Fibroblast of the conjunctiva (primary cell): Measurements from ENCODE around the gene DST.

Experiments used
- DNase-seq: peaks from one replicate; pipeline ENCODE4 v3.0.0-alpha.2; 2010; ENCODE audit warnings: low read depth

The DST gene

DNA sequence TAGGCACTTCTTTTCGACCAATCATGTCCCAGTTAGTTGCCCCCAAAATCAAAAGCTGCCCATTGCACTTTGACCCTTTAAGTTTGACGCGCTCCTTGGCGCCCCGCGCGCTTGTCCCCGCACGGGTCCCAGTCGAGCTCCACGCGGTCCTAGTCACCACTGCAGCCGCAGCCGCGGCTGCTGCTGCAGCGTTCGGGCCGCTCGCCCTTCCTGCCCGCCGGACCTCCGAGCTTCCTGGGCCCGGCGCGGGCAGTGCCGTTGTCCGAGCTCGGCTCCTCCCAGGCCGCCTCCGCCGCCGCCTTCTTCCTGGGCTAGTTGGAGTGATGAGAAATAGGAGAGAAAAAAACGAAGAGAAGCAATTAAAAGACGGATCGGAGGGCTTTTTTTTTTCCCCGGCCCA is 209.6 kb downstream of the DST start:
- DNase-seq, result no peak

DNA sequence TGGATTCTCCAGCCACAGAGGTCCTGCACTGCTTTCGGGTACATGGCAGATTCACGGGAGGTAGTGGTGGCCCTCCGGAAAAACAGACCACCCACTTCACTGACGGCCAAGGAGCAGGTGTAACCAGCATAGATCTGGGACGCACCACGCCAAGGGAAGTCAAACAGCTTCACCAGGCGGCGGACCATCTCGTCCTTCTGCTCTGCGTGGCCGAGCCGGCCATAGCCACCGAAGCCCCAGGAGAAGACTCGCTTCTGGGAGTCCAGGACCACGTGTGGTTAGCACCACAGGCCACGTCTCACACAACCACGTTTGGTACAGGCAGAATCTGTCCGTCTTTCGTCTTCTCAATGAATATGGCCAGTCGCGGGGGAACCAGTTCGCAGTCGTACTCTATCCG is 210.5 kb downstream of the DST start:
- DNase-seq, result no peak

DNA sequence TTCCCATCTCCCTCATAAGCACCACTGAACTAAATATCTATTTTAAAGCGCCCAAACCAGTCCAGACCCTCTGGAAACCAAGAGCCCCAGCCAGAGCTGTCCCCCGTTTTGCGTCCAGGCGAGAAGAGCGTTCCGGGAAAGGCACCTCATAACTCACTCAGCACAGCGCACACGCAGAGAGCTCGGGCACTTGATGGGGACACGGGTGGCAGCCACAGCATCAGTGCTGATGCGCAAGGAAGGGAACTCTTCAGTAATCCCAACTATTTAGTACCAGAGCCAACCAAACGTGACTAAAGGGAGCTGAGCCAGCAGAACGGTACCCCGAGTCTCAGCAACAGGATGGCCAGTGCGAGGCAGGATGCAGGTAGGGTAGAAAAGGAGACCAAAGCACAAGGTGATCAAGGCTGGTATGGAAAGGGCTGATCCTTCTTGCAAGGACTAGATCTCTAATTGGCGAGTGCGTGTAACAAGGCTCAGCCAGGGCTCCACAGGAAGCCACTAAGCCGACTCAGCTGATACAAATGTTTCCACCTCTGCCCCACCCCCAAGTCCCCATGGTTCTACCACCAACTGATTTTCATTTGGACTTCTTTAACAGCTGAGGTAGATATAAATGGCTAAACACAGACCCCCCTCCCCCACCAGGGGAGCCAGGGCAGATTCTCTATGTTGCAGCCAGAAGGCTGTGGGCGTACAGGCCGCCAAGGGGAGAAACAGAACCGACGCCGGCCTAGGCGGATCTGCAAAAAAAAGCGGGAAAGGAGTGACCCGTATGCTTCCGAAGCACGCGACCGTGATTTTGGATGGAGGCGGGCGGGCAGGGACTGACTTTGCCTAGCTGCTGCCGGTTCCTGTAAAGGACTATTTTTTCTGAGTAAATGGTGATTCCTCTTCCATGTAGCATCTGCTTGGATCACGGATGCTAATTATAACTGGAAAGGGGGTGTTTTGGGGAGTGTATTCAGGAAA is 211.8 kb downstream of the DST start:
- DNase-seq, result no peak

DNA sequence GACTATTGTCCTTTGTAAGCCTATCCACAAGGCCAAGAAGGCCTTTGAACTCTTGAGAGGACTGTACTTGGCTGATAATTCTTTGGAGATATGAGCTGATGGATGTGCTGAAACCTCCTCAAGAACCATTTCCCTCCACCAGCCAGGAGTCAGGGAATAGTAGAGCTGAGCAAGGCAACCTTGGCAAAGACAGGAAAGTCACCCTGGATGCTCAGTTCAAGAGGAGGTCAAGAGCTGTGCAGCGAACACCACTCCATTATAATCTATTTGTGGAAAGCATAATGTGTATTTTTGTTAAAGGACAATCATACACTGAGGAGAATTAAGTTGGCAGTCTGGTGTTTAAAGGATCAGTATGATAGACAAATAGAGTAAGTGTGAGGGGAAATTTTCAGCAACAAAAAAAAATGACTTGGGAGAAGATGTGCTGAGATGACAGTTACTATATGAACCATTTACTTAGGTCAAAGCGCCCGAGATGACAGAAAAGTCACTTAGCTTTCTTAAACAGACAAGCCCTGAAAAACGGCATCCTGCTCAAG is 218.1 kb downstream of the DST start:
- no peak for DNase-seq

- DNase-seq, result no peak
Observed at GRCh38 chr6:56424064-56424463, 218.6 kb downstream of the DST start.

GRCh38 chr6:56420296-56420695 is 222.4 kb downstream of the DST start:
- no peak for DNase-seq

DNA sequence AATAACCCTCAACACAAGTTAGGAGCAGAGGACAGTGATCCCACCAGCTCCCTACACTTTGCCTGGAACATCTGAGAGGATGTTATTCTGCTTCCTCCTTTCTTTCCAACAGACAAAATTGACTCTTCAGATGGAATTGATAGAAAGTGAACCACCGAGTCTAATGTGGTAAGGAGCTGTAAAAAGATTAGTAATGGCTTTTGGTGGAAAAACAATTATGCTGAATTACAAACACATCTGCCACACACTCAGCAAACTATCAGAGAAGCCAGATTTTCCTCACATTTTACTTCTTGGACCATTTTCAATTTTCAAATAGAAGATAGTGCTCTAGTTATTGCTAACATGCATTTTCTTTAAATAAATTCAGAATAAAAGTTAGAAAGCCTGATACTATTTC is 223.5 kb downstream of the DST start:
- no peak for DNase-seq

DNA sequence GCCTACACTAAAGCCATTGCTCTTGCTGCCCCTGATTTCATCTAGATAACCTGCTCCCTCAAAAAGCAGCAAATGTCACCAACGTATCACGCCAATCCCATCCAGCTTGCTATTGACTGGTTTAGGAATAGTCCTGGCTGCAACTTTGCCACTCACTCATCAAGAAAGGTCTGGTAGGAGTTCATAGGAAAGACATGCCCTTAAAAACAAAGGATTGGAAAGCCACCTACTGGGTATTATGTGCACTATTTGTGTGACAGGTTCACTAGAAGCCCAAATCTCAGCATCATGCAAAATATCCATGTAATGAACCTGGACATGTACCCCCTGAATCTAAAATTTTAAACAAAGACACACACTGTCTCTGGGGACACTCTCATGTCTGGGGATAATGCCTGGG is 224.9 kb downstream of the DST start:
- DNase-seq, result no peak

DNA sequence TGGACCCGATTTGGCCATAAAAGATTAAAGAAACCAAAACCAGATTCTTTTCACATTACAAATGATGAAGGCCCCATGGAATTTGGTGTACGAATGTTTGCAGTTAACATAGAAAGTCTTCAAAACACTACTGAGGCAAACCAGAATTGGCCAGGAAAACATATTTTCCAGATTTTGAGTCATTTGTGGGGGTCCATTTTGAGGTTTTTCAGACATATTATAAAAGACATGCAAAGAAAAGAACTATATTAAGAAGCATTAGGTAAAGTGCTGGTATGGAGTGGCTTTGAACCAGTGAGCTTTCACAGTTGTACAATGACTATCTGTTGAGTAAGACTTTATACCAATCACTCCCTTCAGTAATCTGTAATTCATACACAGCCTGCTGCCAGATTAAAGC is 226.4 kb downstream of the DST start:
- no peak for DNase-seq

DNA sequence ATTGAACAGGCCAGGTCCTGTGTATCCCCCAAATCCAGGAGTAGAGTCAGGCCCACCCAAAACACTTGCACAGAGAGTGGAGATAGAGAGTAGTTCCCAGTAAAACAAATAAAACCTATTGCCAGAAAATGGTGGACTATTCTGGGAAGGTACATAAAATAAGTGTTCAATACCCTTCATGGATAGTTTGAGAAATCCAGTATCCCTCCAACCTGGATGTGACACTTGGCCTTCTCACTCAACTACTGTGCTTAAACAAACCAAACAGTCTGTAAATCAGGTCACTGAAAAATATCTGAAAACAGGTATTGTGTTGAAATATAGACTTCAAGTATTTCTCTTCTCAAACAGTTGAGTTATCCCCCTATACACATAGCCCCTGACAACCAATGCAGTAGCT is 233.7 kb downstream of the DST start:
- no peak for DNase-seq
